SKM-1 (cell line): ENCODE results near the gene FXYD4.
"Not testable (repeated sequence)": the region's sequence is repeated elsewhere in the genome, so short reads cannot be mapped to it uniquely, and the experiment has no call there.

Experiments
- DNase-seq: peaks from one replicate; lab custom pipeline; 2025; ENCODE audit not compliant: unreplicated experiment; lab: John Stamatoyannopoulos, UW

The FXYD4 gene

DNA sequence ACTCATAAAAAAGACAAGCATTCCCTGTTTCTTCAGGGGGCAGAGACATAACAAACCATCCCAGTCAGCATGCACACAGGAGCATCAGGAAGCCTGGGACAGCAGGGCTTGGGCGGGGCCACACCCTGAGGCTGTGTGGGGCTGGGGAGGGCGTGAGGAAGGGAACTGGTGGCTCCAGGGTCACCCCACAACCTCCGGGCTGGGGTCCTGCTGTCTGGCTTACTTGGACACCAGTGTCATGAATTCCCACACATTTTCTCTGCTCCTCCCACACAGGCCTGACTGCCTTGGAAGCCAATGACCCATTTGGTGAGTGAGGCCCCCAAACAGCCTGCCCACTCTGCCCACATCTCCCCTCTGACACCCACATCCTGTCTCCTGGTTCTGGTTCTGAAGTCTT is 2.8 kb downstream of the FXYD4 start:
- no peak for DNase-seq

DNA sequence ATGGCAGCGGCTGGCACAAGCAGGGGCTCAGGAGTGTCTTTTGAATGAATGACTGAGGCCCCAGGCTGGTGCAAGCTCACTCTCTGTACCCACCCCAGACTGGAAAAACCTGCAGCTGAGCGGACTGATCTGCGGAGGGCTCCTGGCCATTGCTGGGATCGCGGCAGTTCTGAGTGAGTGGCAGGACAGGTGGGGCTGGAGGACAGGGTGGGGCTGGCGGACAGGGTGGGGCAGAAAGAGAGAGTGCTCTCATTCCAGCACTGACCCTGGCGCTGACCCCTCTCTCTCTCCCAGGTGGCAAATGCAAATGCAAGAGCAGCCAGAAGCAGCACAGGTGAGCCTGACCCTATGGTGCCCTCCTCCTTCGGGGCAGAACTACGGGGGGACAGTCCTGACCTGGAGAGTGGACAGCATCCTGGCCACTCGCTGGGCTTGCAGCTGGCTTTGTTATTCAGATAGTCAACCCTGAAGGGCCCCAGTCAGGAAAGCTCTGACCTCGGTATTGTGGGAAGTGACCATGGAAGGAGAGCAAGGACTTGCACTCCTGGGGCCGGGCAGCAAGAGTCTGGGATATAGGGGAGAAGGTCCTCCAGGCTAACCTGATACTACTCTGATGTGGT is 4.1 kb downstream of the FXYD4 start:
- no peak for DNase-seq

DNA sequence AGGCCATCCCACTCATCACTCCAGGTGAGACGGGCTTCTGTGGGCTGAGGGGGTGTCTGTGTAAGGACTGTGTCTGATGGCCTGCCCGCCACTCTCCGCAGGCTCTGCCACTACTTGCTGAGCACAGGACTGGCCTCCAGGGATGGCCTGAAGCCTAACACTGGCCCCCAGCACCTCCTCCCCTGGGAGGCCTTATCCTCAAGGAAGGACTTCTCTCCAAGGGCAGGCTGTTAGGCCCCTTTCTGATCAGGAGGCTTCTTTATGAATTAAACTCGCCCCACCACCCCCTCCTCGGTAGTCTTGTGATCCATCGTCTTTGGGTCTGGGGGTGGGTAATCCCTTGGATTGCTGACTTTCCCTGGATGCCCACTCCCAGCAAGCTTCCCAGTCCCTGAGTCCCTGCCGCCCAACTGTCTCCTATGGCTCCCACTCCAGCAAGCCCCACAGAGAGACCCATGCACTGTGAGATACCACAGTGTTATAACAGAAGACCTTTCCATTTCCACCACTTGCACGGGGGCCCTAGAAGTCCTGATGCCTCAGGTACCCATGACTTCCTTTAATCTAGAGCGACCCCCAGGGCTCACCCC is 4.7 kb downstream of the FXYD4 start:
- no peak for DNase-seq

DNA sequence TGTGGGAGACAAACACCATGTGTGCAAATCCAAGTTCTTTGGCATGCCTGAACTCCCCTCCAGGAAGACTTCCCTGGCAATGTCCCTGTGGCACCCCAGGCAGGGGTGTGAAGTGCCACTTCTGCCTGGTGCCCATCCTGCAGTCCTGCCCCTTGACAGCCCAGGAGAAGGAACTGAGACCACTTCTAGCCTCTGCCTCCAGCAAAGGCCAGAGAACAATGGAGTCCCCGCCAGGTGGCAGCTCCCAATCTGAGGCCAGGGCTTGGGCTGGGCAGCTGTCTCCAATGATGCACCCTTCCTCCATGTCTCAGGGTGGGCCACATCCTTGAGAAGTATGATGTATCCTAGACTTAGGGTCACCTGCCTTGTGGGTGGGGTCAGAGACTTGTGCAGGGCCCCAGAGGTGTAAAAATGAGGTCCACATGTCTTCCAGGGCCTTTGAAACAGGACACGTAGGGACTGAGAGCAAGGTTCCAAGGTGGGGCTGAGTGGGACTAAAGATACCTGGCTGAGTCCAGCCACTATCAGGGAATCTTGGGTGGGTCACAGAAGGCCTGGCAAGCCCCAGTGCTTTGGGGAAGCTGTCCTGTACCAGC is 5.5 kb downstream of the FXYD4 start:
- no peak for DNase-seq

DNA sequence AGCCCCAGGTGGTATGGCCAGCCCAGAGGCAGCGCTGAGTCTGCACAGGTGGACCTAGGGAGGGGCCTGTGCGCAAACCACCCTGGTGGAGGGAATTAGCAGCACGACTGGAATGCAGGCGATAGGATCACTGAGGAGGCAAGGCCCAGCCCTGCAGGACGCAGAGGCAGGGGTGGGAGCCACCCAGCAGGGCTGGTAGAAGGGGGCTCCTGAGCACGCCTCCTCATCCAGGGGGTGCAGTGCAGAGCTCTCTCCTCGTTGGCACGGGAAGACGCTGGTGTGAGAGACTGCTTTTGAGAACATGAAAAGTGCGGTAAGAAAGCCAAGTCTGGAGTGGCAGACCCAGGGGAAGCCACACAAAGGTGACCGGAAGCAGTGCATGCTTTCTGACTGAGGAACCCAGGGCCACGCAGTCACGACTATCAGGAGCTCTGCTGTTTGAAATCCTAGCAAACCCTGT is 6.0 kb downstream of the FXYD4 start:
- no peak for DNase-seq

DNA sequence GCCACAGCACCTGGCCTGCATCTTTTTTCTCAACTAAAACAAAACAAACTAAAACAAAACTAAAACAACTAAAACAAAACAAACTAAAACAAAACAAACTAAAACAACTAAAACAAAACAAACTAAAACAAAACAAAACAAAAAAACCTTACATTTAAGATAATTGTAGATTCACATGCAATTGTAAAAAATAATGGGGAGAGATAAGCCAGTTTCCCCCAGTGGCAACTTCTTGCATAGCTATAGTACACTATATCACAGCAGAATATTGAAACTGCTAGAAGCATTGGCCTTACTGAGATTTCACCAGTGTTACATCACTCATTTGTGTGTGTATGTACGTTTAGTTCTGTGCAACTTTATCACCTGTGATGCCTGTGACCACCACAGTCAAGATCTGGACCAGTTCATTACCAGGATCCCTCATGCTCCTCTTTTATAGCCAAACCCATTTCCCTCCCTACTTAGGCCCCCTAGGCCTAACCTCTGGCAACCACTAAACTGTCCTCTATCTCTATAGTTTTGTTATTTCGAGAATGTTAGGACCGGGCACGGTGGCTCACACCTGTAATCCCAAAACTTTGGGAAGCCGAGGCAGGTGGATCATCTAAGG is 9.3 kb downstream of the FXYD4 start:
- DNase-seq: no peak

DNA sequence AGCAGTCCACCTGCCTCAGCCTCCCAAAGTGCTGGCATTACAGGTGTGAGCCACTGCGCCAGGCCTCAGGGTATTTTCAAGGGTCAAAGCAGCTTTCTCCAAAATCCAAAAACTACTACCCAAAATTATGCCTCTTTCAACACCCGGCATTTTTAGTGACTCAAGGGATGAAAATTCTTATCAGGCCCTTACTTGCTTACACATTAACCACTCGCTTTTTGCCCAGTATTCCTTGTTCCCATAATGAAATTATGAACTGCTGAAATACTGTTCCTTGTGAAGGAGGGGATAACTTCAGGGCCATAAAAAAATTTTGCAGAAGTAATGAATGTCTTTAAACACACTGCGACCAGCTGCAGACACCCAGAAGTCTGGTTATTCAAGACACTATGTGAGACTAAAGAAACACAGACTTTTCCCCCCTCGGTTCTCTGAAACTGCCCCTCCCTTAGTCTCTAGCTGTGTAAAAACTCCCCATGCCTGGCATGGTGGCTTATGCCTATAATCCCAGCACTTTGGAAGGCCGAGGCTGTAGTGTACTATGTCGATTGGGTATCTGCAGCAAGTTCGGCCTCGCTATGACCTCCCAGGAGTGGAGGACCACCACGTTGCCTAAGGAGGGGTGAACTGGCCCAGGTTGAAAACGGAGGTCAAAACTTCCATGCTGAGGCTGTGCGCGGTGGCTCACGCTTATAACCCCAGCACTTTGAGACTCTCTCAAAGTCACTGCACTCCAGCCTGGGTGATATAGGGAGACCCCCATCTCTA is 12.0 kb downstream of the FXYD4 start:
- DNase-seq: no peak

DNA sequence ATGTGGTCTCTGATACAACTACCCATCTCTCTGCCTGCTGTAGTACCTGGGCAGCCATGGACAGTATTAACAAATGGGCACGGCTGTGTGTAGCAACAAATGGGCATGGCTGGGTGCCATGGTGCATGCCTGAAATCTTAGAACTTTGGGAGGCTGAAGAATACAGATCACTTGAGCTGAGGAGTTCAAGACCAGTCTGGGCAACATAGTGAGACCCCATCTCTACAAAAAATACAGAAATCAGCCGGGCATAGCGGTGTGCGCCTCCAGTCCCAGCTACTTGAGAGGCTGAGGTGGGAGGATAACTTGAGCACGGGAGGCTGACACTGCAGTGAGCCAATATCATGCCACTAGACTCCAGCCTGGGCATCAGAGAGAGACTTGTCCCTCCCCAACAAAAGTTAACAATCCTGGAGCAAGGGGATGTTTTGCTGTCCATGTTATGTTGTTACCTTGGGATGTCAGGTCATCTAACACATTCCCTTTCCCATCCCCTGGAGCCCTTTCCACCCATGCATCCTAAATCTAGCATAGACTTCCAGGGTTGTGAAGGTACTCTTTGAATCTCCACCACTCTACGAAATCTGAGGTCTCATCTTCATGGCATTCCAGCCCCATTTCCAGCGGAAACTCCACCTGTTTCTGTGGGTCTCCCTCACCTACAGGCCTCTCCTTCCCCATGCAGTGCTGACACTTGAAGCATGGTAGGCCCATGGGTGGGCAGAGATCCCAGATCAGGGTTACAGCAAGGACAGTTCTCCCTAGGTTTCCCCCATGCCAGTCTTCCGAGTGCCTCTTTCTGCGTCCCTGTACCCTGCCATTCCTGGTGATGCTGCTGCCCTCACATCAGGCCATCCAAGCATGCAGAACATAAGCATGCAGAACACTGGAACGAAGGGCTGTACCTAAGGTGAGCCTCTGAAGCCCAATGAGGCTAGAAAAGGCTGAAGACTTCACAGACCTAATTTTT is 13.1 kb downstream of the FXYD4 start:
- no peak for DNase-seq

DNA sequence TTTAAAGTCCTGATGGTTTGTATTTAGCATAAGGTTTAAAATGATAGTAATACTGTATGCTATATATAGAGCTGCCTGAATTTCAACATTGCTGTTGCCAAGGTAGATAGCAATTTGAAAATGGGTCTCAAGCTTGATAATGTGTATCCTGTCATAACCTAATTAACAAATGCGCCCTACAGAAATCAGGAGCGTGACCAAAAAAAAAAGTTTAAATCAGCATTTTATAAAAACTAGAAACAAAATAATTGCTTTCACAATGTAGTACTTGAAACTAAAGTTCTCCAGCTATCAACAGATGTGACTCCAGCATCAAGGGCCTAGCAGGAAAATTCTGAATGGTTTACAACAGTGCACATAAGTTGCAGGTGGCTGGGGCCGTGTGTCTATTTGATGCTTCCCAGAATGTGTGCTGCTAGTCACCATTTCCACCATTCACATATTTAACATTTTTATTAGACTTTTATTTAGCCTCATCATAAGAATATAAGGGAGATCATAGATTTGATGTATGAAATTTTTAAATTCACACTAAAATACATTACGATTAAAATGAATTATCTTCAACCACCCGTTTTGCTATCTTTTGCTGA is 14.1 kb downstream of the FXYD4 start:
- no peak for DNase-seq

DNA sequence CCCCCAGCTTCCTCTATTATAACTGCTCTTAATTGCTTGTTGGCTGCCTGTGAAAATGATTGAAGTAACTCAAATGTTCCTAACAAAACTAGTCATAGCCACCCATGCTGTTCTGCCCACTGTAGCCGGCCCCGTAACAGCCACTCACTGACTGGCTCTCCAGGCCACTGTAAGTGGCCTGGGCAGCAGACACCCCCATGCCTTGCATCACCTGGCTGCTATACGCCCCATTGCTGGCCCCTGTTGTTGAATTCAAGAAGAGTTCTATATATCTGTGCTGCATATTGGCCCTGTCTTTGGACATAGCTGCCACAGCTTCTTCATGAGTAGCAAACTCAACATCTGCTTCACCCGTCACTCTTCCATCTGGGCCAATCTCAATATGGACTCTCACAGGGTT is 15.1 kb downstream of the FXYD4 start:
- DNase-seq: no peak

DNA sequence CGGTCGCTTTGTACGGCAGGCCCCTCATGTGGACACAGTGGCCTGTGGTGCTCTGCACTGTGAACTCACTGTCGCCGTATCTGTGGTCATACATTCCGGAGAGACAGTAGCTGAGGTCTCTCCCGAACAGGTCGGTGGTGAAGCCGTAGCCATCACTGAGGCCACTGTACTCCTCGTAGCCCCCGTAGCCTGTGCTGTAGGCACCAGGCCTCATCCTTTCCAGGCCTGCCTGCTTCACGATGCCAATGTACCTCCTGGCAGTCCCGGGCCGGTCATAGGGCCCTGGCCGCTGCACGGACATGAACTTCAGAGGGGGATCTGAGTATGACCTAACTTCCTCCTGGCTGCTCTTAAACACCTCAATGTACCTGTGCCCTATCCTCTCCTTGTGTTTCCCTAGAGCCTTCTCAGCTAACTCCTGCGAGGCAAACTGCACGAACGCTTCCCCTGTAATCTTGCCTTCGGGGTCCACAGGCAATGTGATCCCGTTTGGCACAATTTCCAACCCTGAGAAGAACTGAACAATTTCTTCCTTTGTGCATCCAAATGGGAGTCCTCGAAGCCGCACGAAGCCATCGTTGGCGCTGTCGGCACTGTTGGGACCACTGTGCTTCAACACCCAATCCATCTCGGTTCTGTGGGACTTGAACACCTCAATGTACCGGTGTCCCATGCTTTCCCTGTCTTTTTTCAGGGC is 15.7 kb downstream of the FXYD4 start:
- DNase-seq: no peak

DNA sequence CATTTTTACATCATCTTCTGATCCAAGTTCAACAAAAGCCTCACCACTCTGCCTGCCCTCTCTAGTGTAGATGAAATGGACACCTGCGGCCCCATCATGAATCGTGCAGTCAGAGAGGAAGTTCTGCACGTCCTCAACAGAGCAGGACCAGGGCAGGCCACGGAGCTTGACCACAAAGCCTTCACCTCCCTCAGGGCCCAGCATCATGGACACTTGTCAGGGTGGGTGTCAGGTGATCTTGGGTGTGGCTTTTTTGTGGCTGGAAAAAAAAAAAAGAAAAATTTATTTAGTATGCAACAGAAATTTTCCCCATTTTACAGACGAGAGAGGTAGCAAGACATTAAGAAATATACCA is 16.2 kb downstream of the FXYD4 start:
- no peak for DNase-seq

DNA sequence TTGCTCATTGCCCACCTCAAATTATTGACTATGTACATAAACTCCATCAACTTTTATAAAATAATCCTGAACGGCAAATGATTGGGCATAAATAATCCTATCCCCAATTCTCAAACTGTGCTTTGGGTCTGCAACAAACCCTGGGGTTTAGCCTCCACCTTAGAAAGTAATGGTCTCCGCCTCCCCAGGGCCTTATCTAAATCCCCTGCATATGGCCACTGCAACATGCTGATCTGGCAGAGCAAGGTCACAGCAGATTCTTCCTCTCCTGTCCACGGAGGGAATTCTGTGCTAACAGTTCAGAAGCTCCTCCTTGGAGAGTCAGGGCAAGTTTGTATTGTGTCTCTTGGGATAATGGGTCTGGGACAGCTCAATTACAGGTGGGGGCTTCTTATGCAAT is 18.4 kb downstream of the FXYD4 start:
- DNase-seq: no peak

DNA sequence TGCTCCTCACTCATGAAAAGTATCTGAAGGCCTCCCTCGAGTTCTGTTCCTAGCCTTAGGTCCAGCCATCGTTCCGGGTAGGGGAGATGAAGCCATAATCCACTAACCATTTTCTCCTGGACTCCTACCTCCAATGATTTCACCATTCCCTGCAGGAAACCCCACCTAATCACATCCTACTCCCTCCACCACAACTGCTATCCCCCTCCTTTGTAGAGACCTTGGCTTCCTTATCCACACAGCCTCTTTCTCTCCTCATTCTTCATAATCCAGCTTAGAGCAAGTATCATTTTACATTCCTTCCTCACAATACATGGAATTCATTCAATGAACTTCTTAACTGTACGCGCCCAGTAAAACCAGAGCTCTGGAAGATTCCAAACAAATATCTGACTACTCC is 18.9 kb downstream of the FXYD4 start:
- DNase-seq: no peak

DNA sequence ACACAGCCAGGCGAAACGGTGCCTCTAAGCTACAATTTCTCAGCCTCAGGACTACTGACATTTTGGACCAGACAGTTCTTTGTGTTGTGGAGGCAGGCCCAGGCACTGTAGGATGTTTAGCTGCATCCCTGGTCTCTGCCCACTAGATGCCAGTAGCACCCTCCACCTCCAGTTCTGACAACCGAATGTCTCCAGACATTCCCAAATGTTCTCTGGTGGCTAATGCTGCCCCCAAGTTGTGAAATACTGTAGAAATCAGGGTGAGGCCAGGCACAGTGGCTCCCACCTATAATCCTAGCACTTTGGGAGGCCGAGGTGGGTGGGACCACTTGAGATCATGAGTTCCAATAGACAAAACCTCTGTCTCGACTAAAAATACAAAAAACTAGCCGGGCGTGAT is 19.3 kb downstream of the FXYD4 start:
- no peak for DNase-seq

DNA sequence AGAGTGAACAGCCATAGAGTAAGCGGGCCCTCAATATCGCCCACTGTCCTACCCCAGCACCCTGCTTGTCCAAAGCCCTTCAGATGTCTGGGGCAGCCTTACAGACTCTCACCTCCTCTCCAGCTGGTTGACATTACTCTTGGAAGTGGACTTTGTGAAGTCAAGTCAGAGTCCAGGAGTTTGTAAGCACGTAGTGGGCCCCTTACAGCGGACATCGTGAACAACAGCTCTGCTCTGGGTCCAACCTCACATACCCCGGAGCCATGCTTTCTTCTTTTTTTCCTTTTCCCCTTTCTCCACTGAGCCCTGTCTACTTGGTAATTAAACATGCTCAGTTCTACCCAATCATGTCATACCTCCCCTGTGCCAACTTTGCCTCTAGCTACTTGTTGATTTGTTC is 20.1 kb downstream of the FXYD4 start:
- DNase-seq: no peak

DNA sequence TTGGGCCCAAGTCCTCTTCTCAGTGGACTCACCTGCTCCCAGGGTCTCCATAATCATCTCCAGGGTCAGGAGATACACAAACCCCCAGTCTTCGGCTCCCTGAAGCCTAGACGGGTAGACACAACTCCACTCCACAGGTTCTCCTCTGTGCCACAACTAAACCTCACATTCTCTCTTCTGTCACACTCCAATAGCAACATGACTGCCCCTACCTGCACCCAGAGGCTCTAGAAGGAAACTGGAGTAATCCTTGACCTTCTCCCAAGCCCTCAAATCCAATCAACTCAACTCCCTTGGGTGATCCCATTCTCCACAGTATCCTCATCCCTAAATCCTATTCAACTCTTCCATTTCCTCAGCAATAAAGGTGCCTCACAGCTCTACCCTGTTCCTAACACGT is 21.3 kb downstream of the FXYD4 start:
- DNase-seq: no peak

DNA sequence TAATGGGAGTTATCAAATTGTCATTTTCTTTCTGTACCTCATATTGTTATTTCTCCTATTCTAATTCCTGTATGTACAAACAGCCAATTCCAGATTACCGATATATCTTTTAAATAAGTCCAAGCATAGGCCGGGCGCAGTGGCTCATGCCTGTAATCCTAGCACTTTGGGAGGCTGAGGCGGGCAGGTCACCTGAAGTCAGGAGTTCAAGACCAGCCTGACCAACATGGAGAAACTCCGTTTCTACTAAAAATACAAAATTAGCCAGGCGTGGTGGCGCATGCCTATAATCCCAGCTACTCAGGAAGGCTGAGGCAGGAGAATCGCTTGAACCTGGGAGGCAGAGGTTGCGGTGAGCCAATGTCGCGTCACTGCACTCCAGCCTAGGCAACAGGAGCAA is 21.8 kb downstream of the FXYD4 start:
- DNase-seq: not testable (repeated sequence)

DNA sequence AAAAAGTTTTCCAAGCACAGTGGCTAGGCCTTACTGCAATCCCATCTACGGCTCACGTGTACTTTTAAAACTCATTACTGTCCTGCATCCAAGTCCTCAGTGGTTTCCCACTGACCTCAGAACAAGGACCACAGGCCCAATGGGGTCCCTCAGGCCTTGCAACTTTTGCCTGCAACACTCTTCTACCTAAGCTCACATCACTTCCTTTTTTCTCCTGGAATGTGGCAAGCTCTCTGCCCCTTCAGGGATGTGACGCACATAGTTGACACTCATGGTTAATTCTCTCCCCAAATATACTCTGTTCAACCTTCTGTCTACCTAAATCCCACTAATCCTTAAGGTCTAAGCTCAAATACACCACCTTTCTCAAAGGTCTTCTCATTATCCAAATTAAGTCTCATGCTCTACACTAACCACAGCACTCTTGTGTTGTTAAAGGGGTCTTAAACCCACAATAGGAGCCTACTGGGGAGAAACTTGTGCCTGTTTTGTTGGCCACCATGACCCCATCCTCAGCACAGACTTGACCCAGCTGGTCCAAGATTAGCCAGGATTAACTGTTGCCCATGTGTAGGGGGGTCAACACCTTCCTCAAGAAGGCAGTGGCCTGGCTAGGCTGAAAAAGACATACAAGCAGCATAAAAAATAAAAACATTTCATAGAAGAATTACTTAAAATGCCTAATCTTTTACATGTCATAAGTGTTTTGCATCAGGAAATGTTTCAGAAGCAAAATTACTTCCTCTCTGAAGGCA is 22.3 kb downstream of the FXYD4 start:
- no peak for DNase-seq
